Mucosa of stomach (tissue), 1 donor: ENCODE measurements around the gene SLAMF7.

Source experiments
- H3K27me3 ChIP-seq: one replicate; pipeline ENCODE4 v1.7.0; 2013; ENCODE audit warnings: mild to moderate bottlenecking, low read length; ENCODE audit not compliant: control insufficient read depth, insufficient read depth
- H3K36me3 ChIP-seq: one replicate; pipeline ENCODE4 v1.7.0; 2013; ENCODE audit warnings: low read length; ENCODE audit not compliant: control insufficient read depth, insufficient read depth
- H3K4me1 ChIP-seq: one replicate; pipeline ENCODE4 v1.7.0; 2013; ENCODE audit warnings: mild to moderate bottlenecking, low read length; ENCODE audit not compliant: control insufficient read depth, insufficient read depth
- H3K4me3 ChIP-seq: one replicate; pipeline ENCODE4 v1.7.0; 2013; ENCODE audit warnings: low read length
- H3K9ac ChIP-seq: one replicate; pipeline ENCODE4 v1.7.0; 2013; ENCODE audit warnings: mild to moderate bottlenecking, low read length, moderate library complexity
- H3K9me3 ChIP-seq: one replicate; pipeline ENCODE4 v1.7.0; 2013; ENCODE audit warnings: mild to moderate bottlenecking, low read length, moderate library complexity; ENCODE audit not compliant: control insufficient read depth
- donor health status: Pancreatic carcinoma.

Gene SLAMF7

GRCh38 chr1:160752406-160752805, 13.4 kb downstream of the SLAMF7 start:
- H3K36me3 ChIP-seq: no peaks in the 10 kb centered on the region
- H3K4me1 ChIP-seq: no peaks in the 10 kb centered on the region
- peaks cover 5% of the 10 kb centered on the region for H3K27me3 ChIP-seq
- H3K9me3 ChIP-seq: no peaks in the 10 kb centered on the region
- H3K9ac ChIP-seq: no peak overlapping the region
- H3K4me3 ChIP-seq: no peak overlapping the region

GRCh38 chr1:160752924-160753323, 13.9 kb downstream of the SLAMF7 start:
- Histone ChIP-seq H3K4me1 (no peaks in the 10 kb centered on the region), H3K4me3 (no peak overlapping the region), H3K9ac (no peak overlapping the region), H3K36me3 (no peaks in the 10 kb centered on the region), H3K27me3 (peaks cover 5% of the 10 kb centered on the region), H3K9me3 (no peaks in the 10 kb centered on the region)

GRCh38 chr1:160753594-160753993, 14.5 kb downstream of the SLAMF7 start:
- Histone ChIP-seq H3K4me1 (no peaks in the 10 kb centered on the region), H3K27me3 (peaks cover 5% of the 10 kb centered on the region), H3K9ac (no peak overlapping the region), H3K9me3 (no peaks in the 10 kb centered on the region), H3K4me3 (no peak overlapping the region), H3K36me3 (no peaks in the 10 kb centered on the region)

- H3K36me3 ChIP-seq: no peaks in the 10 kb centered on the region
- H3K9ac ChIP-seq: no peak overlapping the region
- no peaks in the 10 kb centered on the region for H3K9me3 ChIP-seq
- peaks cover 4% of the 10 kb centered on the region for H3K27me3 ChIP-seq
- no peak overlapping the region for H3K4me3 ChIP-seq
- no peaks in the 10 kb centered on the region for H3K4me1 ChIP-seq
Observed at GRCh38 chr1:160755461-160755860, 16.4 kb downstream of the SLAMF7 start.

GRCh38 chr1:160755911-160756848, 17.1 kb downstream of the SLAMF7 start:
- no peaks in the 10 kb centered on the region for H3K36me3 ChIP-seq
- no peak overlapping the region for H3K4me3 ChIP-seq
- no peak overlapping the region for H3K9ac ChIP-seq
- H3K9me3 ChIP-seq: no peaks in the 10 kb centered on the region
- H3K4me1 ChIP-seq: no peaks in the 10 kb centered on the region
- H3K27me3 ChIP-seq: no peaks in the 10 kb centered on the region

GRCh38 chr1:160756849-160757201, 17.8 kb downstream of the SLAMF7 start:
- H3K27me3 ChIP-seq: no peaks in the 10 kb centered on the region
- H3K9ac ChIP-seq: no peak overlapping the region
- H3K9me3 ChIP-seq: no peaks in the 10 kb centered on the region
- no peaks in the 10 kb centered on the region for H3K4me1 ChIP-seq
- no peak overlapping the region for H3K4me3 ChIP-seq
- no peaks in the 10 kb centered on the region for H3K36me3 ChIP-seq

- Histone ChIP-seq H3K4me3 (no peak overlapping the region), H3K9ac (no peak overlapping the region), H3K9me3 (no peaks in the 10 kb centered on the region), H3K27me3 (no peaks in the 10 kb centered on the region), H3K36me3 (no peaks in the 10 kb centered on the region), H3K4me1 (no peaks in the 10 kb centered on the region)
Observed at GRCh38 chr1:160758521-160758920, 19.5 kb downstream of the SLAMF7 start.

- Histone ChIP-seq H3K9me3 (no peaks in the 10 kb centered on the region), H3K4me3 (no peak overlapping the region), H3K27me3 (no peaks in the 10 kb centered on the region), H3K4me1 (no peaks in the 10 kb centered on the region), H3K36me3 (no peaks in the 10 kb centered on the region), H3K9ac (no peak overlapping the region)
Observed at GRCh38 chr1:160759740-160760139, 20.7 kb downstream of the SLAMF7 start.

GRCh38 chr1:160761046-160761445, 22.0 kb downstream of the SLAMF7 start:
- H3K9ac ChIP-seq: no peak overlapping the region
- H3K27me3 ChIP-seq: no peaks in the 10 kb centered on the region
- H3K4me1 ChIP-seq: no peaks in the 10 kb centered on the region
- no peaks in the 10 kb centered on the region for H3K9me3 ChIP-seq
- no peaks in the 10 kb centered on the region for H3K36me3 ChIP-seq
- H3K4me3 ChIP-seq: no peak overlapping the region

- Histone ChIP-seq H3K9me3 (no peaks in the 10 kb centered on the region), H3K27me3 (no peaks in the 10 kb centered on the region), H3K36me3 (no peaks in the 10 kb centered on the region), H3K4me1 (no peaks in the 10 kb centered on the region), H3K4me3 (no peak overlapping the region), H3K9ac (no peak overlapping the region)
Observed at GRCh38 chr1:160761886-160762285, 22.8 kb downstream of the SLAMF7 start.

GRCh38 chr1:160763993-160764392, 24.9 kb downstream of the SLAMF7 start:
- Histone ChIP-seq H3K9me3 (no peaks in the 10 kb centered on the region), H3K9ac (no peak overlapping the region), H3K4me3 (no peak overlapping the region), H3K4me1 (no peaks in the 10 kb centered on the region), H3K36me3 (no peaks in the 10 kb centered on the region), H3K27me3 (no peaks in the 10 kb centered on the region)

GRCh38 chr1:160767395-160768294, 28.6 kb downstream of the SLAMF7 start:
- no peaks in the 10 kb centered on the region for H3K36me3 ChIP-seq
- H3K9me3 ChIP-seq: no peaks in the 10 kb centered on the region
- no peaks in the 10 kb centered on the region for H3K4me1 ChIP-seq
- H3K27me3 ChIP-seq: no peaks in the 10 kb centered on the region
- H3K4me3 ChIP-seq: no peak overlapping the region
- no peak overlapping the region for H3K9ac ChIP-seq
